HepG2 (cell line): ENCODE measurements around the gene CAMKV. TPM values are rescaled to one million over a fixed set of nuclear protein-coding genes. Genes with fewer than 3 reads are reported as not detected.

Experiments used
- GMEB1 ChIP-seq: sonication (generic); formaldehyde crosslinking; IDR thresholded peaks from 2 replicates; pipeline ENCODE4 v1.5.1; 2020; ENCODE audit warnings: missing genetic modification reagents, mild to moderate bottlenecking, borderline replicate concordance
- GRHL1 ChIP-seq: sonication (generic); formaldehyde crosslinking; conservative IDR thresholded peaks from 2 replicates; pipeline ENCODE4 v1.8.0; 2022; ENCODE audit warnings: missing genetic modification reagents
- KDM2A ChIP-seq: sonication (generic); formaldehyde crosslinking; IDR thresholded peaks from 2 replicates; pipeline ENCODE4 v1.4.0; 2020; ENCODE audit warnings: low read depth, missing genetic modification reagents, borderline replicate concordance
- KLF11 ChIP-seq: IDR thresholded peaks from 2 replicates; pipeline ENCODE4 v1.6.1; 2016; ENCODE audit warnings: missing compliant biosample characterization
- NFIB ChIP-seq: sonication (generic); formaldehyde crosslinking; IDR thresholded peaks from 2 replicates; pipeline ENCODE4 v1.9.0; 2021; ENCODE audit warnings: missing genetic modification reagents, mild to moderate bottlenecking, borderline replicate concordance
- PATZ1 ChIP-seq: sonication (generic); formaldehyde crosslinking; IDR thresholded peaks from 2 replicates; pipeline ENCODE4 v1.4.0; 2020; ENCODE audit warnings: missing genetic modification reagents
- RAD21 ChIP-seq: fragments of 450-650 bp; formaldehyde crosslinking; IDR thresholded peaks from 2 replicates; pipeline ENCODE4 v1.5.0; 2020; ENCODE audit warnings: mild to moderate bottlenecking
- SALL1 ChIP-seq: sonication (generic); formaldehyde crosslinking; IDR thresholded peaks from 2 replicates; pipeline ENCODE4 v1.8.0; 2022; ENCODE audit warnings: mild to moderate bottlenecking, missing genetic modification reagents
- SKIL ChIP-seq: sonication (generic); formaldehyde crosslinking; IDR thresholded peaks from 2 replicates; pipeline ENCODE4 v1.8.0; 2022; ENCODE audit warnings: missing genetic modification reagents, mild to moderate bottlenecking, moderate library complexity, borderline replicate concordance
- SMC3 ChIP-seq: IDR thresholded peaks from 2 replicates; pipeline ENCODE4 v1.6.1; 2011; ENCODE audit warnings: low read length, improper control_type of control experiment
- WIZ ChIP-seq: sonication (generic); formaldehyde crosslinking; IDR thresholded peaks from 2 replicates; pipeline ENCODE4 v1.5.1; 2020; ENCODE audit warnings: mild to moderate bottlenecking, missing genetic modification reagents
- ZNF12 ChIP-seq: sonication (generic); formaldehyde crosslinking; IDR thresholded peaks from 2 replicates; pipeline ENCODE4 v1.5.0; 2020; ENCODE audit warnings: missing genetic modification reagents
- ZNF282 ChIP-seq: fragments of 450-650 bp; IDR thresholded peaks from 2 replicates; pipeline ENCODE4 v1.6.1; 2018; ENCODE audit not compliant: partially characterized antibody
- ZNF569 ChIP-seq: sonication (generic); formaldehyde crosslinking; IDR thresholded peaks from 2 replicates; pipeline ENCODE4 v1.5.0; 2020; ENCODE audit warnings: mild to moderate bottlenecking, missing genetic modification reagents, moderate library complexity, borderline replicate concordance
- ZNF709 ChIP-seq: sonication (generic); formaldehyde crosslinking; IDR thresholded peaks from 2 replicates; pipeline ENCODE4 v1.5.0; 2020; ENCODE audit warnings: mild to moderate bottlenecking, missing genetic modification reagents
- polyA plus RNA-seq, 8 experiments: library from polyadenylated mRNA; depleted of rRNA in 3 of 8; stranded (reverse) in 7 of 8; unstranded in 1 of 8; fragments of >200 nt; fragmentation: Illumina TruSeq in 4 of 8; extraction: Trizol in 4 of 8; gene quantifications; 2 replicates each; pipeline versions ENCODE4 v1.2.1 to v1.2.3, GENCODE V29; 2011 to 2016; ENCODE audit warnings: low read depth in 4 of 8, missing spikeins in 1 of 8, mixed read lengths in 1 of 8; ENCODE audit not compliant: insufficient read depth in 1 of 8
- total RNA-seq, 5 experiments: library from RNA; depleted of rRNA; stranded (reverse); fragments of >200 nt; fragmentation: Illumina TruSeq; extraction: Trizol; gene quantifications; 2 replicates each; pipeline ENCODE4 v1.2.3, GENCODE V29; 2016; ENCODE audit warnings: low read depth in 1 of 5
- TF ChIP-seq, protein P1 (sequence below): sonication (generic); formaldehyde crosslinking; IDR thresholded peaks from 2 replicates; pipeline ENCODE4 v1.5.1; 2020; ENCODE audit warnings: mild to moderate bottlenecking, missing genetic modification reagents, moderate library complexity

Gene CAMKV
- total and polyA plus RNA-seq, 2 of the 13 experiments (the other 11 are each of a cell fraction or from before 2014, with no cell fraction given), result 0.13 to 0.15 TPM

GRCh38 chr3:49906073-49906743 lies 36.5 kb upstream of the CAMKV start (continued):
- TF ChIP-seq KDM2A (CRISPR knock-in tag) (0 out of 2 replicates have a peak, but pooled peaks have one; percentile 23), WIZ (CRISPR knock-in tag) (no peak), PATZ1 (CRISPR knock-in tag) (peak; percentile 69), GRHL1 (CRISPR knock-in tag) (no peak), RAD21 (CRISPR knock-in tag) (peak; percentile 89), ZNF12 (CRISPR knock-in tag) (0 out of 2 replicates have a peak, but pooled peaks have one; percentile 48), ZNF709 (no peak), SMC3 (peak; percentile 58), NFIB (no peak), ZNF282 (no peak), GMEB1 (CRISPR knock-in tag) (no peak), SALL1 (CRISPR knock-in tag) (peak; percentile 15; the same call in 1 of the 2 replicates), ZNF569 (CRISPR knock-in tag) (no peak), SKIL (CRISPR knock-in tag) (no peak), KLF11 (CRISPR knock-in tag) (no peak)
- TF ChIP-seq, protein P1, sequence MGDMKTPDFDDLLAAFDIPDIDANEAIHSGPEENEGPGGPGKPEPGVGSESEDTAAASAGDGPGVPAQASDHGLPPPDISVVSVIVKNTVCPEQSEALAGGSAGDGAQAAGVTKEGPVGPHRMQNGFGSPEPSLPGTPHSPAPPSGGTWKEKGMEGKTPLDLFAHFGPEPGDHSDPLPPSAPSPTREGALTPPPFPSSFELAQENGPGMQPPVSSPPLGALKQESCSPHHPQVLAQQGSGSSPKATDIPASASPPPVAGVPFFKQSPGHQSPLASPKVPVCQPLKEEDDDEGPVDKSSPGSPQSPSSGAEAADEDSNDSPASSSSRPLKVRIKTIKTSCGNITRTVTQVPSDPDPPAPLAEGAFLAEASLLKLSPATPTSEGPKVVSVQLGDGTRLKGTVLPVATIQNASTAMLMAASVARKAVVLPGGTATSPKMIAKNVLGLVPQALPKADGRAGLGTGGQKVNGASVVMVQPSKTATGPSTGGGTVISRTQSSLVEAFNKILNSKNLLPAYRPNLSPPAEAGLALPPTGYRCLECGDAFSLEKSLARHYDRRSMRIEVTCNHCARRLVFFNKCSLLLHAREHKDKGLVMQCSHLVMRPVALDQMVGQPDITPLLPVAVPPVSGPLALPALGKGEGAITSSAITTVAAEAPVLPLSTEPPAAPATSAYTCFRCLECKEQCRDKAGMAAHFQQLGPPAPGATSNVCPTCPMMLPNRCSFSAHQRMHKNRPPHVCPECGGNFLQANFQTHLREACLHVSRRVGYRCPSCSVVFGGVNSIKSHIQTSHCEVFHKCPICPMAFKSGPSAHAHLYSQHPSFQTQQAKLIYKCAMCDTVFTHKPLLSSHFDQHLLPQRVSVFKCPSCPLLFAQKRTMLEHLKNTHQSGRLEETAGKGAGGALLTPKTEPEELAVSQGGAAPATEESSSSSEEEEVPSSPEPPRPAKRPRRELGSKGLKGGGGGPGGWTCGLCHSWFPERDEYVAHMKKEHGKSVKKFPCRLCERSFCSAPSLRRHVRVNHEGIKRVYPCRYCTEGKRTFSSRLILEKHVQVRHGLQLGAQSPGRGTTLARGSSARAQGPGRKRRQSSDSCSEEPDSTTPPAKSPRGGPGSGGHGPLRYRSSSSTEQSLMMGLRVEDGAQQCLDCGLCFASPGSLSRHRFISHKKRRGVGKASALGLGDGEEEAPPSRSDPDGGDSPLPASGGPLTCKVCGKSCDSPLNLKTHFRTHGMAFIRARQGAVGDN (CRISPR knock-in tag), result peak; percentile 39
